Liver (tissue), 9 donors: ENCODE data around the gene CSMD2. TPM values are rescaled to one million over a fixed set of nuclear protein-coding genes. Genes with fewer than 3 reads are reported as not detected.

Experiments used
- DNase-seq: peaks from one replicate; pipeline ENCODE4 v3.0.0-alpha.2; 2017; ENCODE audit warnings: low spot score
- H3K27ac ChIP-seq, 2 donors: one replicate each; pipeline ENCODE4 v1.7.0; 2013; ENCODE audit warnings: inconsistent platforms in 2 of 2, low read length in 2 of 2, control low read depth in 1 of 2, low read depth in 1 of 2, mild to moderate bottlenecking in 1 of 2
- H3K27me3 ChIP-seq, 4 donors: one replicate each; pipeline versions ENCODE4 v1.6.1 to v1.7.0; 2013; ENCODE audit warnings: low read length in 3 of 4, inconsistent platforms in 1 of 4, mild to moderate bottlenecking in 1 of 4, moderate library complexity in 1 of 4; ENCODE audit not compliant: control insufficient read depth in 4 of 4, insufficient read depth in 4 of 4
- H3K36me3 ChIP-seq, 4 donors: one replicate each; pipeline versions ENCODE4 v1.6.1 to v1.7.0; 2013; ENCODE audit warnings: low read length in 3 of 4, mild to moderate bottlenecking in 3 of 4, low read depth in 1 of 4, moderate library complexity in 1 of 4; ENCODE audit not compliant: control insufficient read depth in 4 of 4, insufficient read depth in 3 of 4
- H3K4me1 ChIP-seq, 4 donors: one replicate each; pipeline versions ENCODE4 v1.6.1 to v1.7.0; 2013; ENCODE audit warnings: low read length in 3 of 4, mild to moderate bottlenecking in 3 of 4, moderate library complexity in 1 of 4; ENCODE audit not compliant: control insufficient read depth in 4 of 4, insufficient read depth in 4 of 4
- H3K4me3 ChIP-seq, 3 donors: one replicate each; pipeline versions ENCODE4 v1.6.1 to v1.7.0; 2013; ENCODE audit warnings: low read length in 3 of 3, control low read depth in 1 of 3, low read depth in 1 of 3, mild to moderate bottlenecking in 1 of 3
- H3K9ac ChIP-seq, 2 donors: one replicate each; pipeline ENCODE4 v1.7.0; 2013; ENCODE audit warnings: low read length in 2 of 2, mild to moderate bottlenecking in 2 of 2, moderate library complexity in 2 of 2, control low read depth in 1 of 2, low read depth in 1 of 2
- H3K9me3 ChIP-seq, 4 donors: one replicate each; pipeline versions ENCODE4 v1.6.1 to v1.7.0; 2013; ENCODE audit warnings: low read length in 3 of 4; ENCODE audit not compliant: control insufficient read depth in 4 of 4
- ATF3 ChIP-seq: IDR thresholded peaks from 2 replicates; pipeline ENCODE4 v1.6.1; 2016; ENCODE audit warnings: antibody characterized with exemption
- CTCF ChIP-seq: fragments of 150-350 bp; IDR thresholded peaks from 2 replicates; pipeline ENCODE4 v1.5.1; 2017; ENCODE audit warnings: improper control_type of control experiment, low read depth, low read length; ENCODE audit not compliant: missing input control
- FOXA1 ChIP-seq: IDR thresholded peaks from 2 replicates; pipeline ENCODE4 v1.6.1; 2016; ENCODE audit warnings: antibody characterized with exemption
- FOXA2 ChIP-seq: IDR thresholded peaks from 2 replicates; pipeline ENCODE4 v1.6.1; 2016; ENCODE audit warnings: antibody characterized with exemption
- GABPA ChIP-seq, 2 donors: IDR thresholded peaks in 1 of 2; conservative IDR thresholded peaks in 1 of 2; 2 replicates each; pipeline ENCODE4 v1.6.1; 2016; ENCODE audit warnings: antibody characterized with exemption in 2 of 2, mild to moderate bottlenecking in 1 of 2, moderate library complexity in 1 of 2
- JUND ChIP-seq, 2 donors: IDR thresholded peaks; 2 replicates each; pipeline ENCODE4 v1.6.1; 2016; ENCODE audit warnings: antibody characterized with exemption in 2 of 2
- MAX ChIP-seq: IDR thresholded peaks from 2 replicates; pipeline ENCODE4 v1.6.1; 2016; ENCODE audit warnings: antibody characterized with exemption
- NR2F2 ChIP-seq: IDR thresholded peaks from 2 replicates; pipeline ENCODE4 v1.6.1; 2016; ENCODE audit warnings: antibody characterized with exemption
- RAD21 ChIP-seq, 2 donors: IDR thresholded peaks; 2 replicates each; pipeline ENCODE4 v1.6.1; 2016; ENCODE audit warnings: antibody characterized with exemption in 2 of 2, mild to moderate bottlenecking in 2 of 2
- REST ChIP-seq: IDR thresholded peaks from 2 replicates; pipeline ENCODE4 v1.6.1; 2016; ENCODE audit warnings: antibody characterized with exemption, mild to moderate bottlenecking
- RXRA ChIP-seq, 2 donors: IDR thresholded peaks; 2 replicates each; pipeline ENCODE4 v1.6.1; 2017 to 2018; ENCODE audit warnings: antibody characterized with exemption in 2 of 2, mild to moderate bottlenecking in 1 of 2
- SP1 ChIP-seq: IDR thresholded peaks from 2 replicates; pipeline ENCODE4 v1.6.1; 2018; ENCODE audit warnings: antibody characterized with exemption, mild to moderate bottlenecking
- TAF1 ChIP-seq: conservative IDR thresholded peaks from 2 replicates; pipeline ENCODE4 v1.6.1; 2016; ENCODE audit warnings: antibody characterized with exemption, mild to moderate bottlenecking
- YY1 ChIP-seq: IDR thresholded peaks from 2 replicates; pipeline ENCODE4 v1.6.1; 2016; ENCODE audit warnings: antibody characterized with exemption, mild to moderate bottlenecking
- WGBS: extraction: QIAGEN DNeasy Blood & Tissue Kit; methylation state at CpG from one replicate; pipeline ENCODE4 v1.1.7; 2013; 5-methylcytosine and 5-hydroxymethylcytosine counted together
- polyA plus RNA-seq, 2 donors: library from polyadenylated mRNA; stranded (reverse) in 1 of 2; unstranded in 1 of 2; fragments of 200-250 nt in 1 of 2; fragments of >200 nt in 1 of 2; fragmentation: Nextera tagmentation in 1 of 2; extraction: Ambion mirVana in 1 of 2; gene quantifications; one replicate each; pipeline versions ENCODE4 v1.2.1 to v1.2.3, GENCODE V29; 2013 to 2015
- total RNA-seq, 2 donors: library from RNA; depleted of rRNA; stranded (reverse); fragments of >200 nt; gene quantifications; one replicate each; pipeline ENCODE4 v1.2.3, GENCODE V29; 2014
- donor health status: healthy.
- donor health status: healthy.
- donor health status: healthy.
- donor health status: healthy.
- donor health status: healthy.

Gene CSMD2
- total and polyA plus RNA-seq, 4 donors = 0.08 to 0.09 TPM; not detected in 2

GRCh38 chr1:33618636-33619035 lies 546.4 kb downstream of the CSMD2 start:
- DNase-seq = peak; percentile 5
- no peaks in the 10 kb centered on the region for H3K9me3 ChIP-seq
- peaks cover 0 to 6% (median 1%) of the 10 kb centered on the region in 4 donors for H3K27me3 ChIP-seq
- no peak overlapping the region for H3K9ac ChIP-seq
- H3K36me3 ChIP-seq = no peaks in the 10 kb centered on the region
- 76% methylated on average over 1 of the region's 1 CpG for WGBS
- no peak for TF ChIP-seq YY1
- no peak for TF ChIP-seq NR2F2
- no peak for TF ChIP-seq MAX
- no peak for TF ChIP-seq FOXA2
- no peak for TF ChIP-seq CTCF
- no peak for TF ChIP-seq GABPA (IDR thresholded peaks at IDR 0.05 in 1 of 2, conservative IDR thresholded peaks at IDR 0.05 in 1 of 2)
- TF ChIP-seq JUND (IDR thresholded peaks at IDR 0.05) = no peak
- no peak for TF ChIP-seq SP1
- TF ChIP-seq FOXA1 = no peak
- TF ChIP-seq RXRA (IDR thresholded peaks at IDR 0.05) = no peak
- TF ChIP-seq ATF3 = no peak
- TF ChIP-seq RAD21 (IDR thresholded peaks at IDR 0.05) = no peak
- no peak for TF ChIP-seq TAF1
- TF ChIP-seq REST = no peak
- H3K27ac ChIP-seq = no peak overlapping the region
- no peaks in the 10 kb centered on the region for H3K4me1 ChIP-seq
- no peak overlapping the region for H3K4me3 ChIP-seq

GRCh38 chr1:33617451-33617850 lies 547.6 kb downstream of the CSMD2 start:
- H3K27me3 ChIP-seq = peaks cover 0 to 14% (median 1%) of the 10 kb centered on the region in 4 donors
- no peaks in the 10 kb centered on the region for H3K4me1 ChIP-seq
- no peaks in the 10 kb centered on the region for H3K36me3 ChIP-seq
- 88% methylated on average over 9 of the region's 9 CpGs for WGBS
- DNase-seq = peak; percentile 17
- H3K4me3 ChIP-seq = no peak overlapping the region
- TF ChIP-seq TAF1 = no peak
- TF ChIP-seq SP1 = no peak
- TF ChIP-seq GABPA (IDR thresholded peaks at IDR 0.05 in 1 of 2, conservative IDR thresholded peaks at IDR 0.05 in 1 of 2) = no peak
- TF ChIP-seq NR2F2 = no peak
- TF ChIP-seq FOXA1 = no peak
- no peak for TF ChIP-seq ATF3
- H3K9ac ChIP-seq = no peak overlapping the region
- no peak overlapping the region for H3K27ac ChIP-seq
- H3K9me3 ChIP-seq = no peaks in the 10 kb centered on the region
